ENCODE measurements around the gene ALX3.

- TF ChIP-seq CTCF (IDR thresholded peaks at IDR 0.05) (no peak), POLR2A (IDR thresholded peaks at IDR 0.05) (no peak)
Measured at GRCh38 chr1:110017792-110018191, 52.7 kb downstream of the ALX3 start.

All from sigmoid colon (tissue), 3 donors.